HepG2 (cell line): Measurements from ENCODE around the gene IGSF8. TPM values are rescaled to one million over a fixed set of nuclear protein-coding genes. Genes with fewer than 3 reads are reported as not detected.
A peak's percentile ranks its signal among the peaks of the same experiment; 100 is the strongest.

Experiments
- BCL6 ChIP-seq: IDR thresholded peaks from 2 replicates; pipeline ENCODE4 v1.6.1; 2016; ENCODE audit warnings: missing genetic modification reagents, missing compliant biosample characterization
- EED ChIP-seq: sonication (generic); formaldehyde crosslinking; IDR thresholded peaks from 2 replicates; pipeline ENCODE4 v1.5.0; 2020; ENCODE audit warnings: mild to moderate bottlenecking, missing genetic modification reagents
- ELF4 ChIP-seq: sonication (generic); formaldehyde crosslinking; IDR thresholded peaks from 2 replicates; pipeline ENCODE4 v1.5.0; 2020; ENCODE audit warnings: missing genetic modification reagents, mild to moderate bottlenecking, moderate library complexity, borderline replicate concordance
- FOSL2 ChIP-seq: sonication (generic); formaldehyde crosslinking; IDR thresholded peaks from 2 replicates; pipeline ENCODE4 v1.4.0; 2020; ENCODE audit warnings: missing genetic modification reagents
- FOXA3 ChIP-seq: IDR thresholded peaks from 2 replicates; pipeline ENCODE4 v1.6.1; 2016; ENCODE audit warnings: missing genetic modification reagents, missing compliant biosample characterization
- GABPB1 ChIP-seq: IDR thresholded peaks from 2 replicates; pipeline ENCODE4 v1.6.1; 2016; ENCODE audit warnings: mild to moderate bottlenecking, missing genetic modification reagents, moderate library complexity, missing compliant biosample characterization
- GPBP1L1 ChIP-seq: sonication (generic); formaldehyde crosslinking; IDR thresholded peaks from 2 replicates; pipeline ENCODE4 v1.5.0; 2020; ENCODE audit warnings: mild to moderate bottlenecking, missing genetic modification reagents
- LCORL ChIP-seq, 2 experiments: fragments of 450-650 bp in 1 of 2; sonication (generic) in 1 of 2; formaldehyde crosslinking in 1 of 2; IDR thresholded peaks; 2 replicates each; pipeline versions ENCODE4 v1.5.0 to v1.6.1; 2017 to 2020; ENCODE audit warnings: antibody characterized with exemption in 1 of 2, missing genetic modification reagents in 1 of 2
- MLX ChIP-seq: IDR thresholded peaks from 2 replicates; pipeline ENCODE4 v1.6.1; 2016
- MTA3 ChIP-seq: sonication (generic); formaldehyde crosslinking; IDR thresholded peaks from 2 replicates; pipeline ENCODE4 v1.4.0; 2020; ENCODE audit warnings: missing genetic modification reagents
- NONO ChIP-seq, 2 experiments: fragments of 450-650 bp in 1 of 2; sonication (generic) in 1 of 2; formaldehyde crosslinking in 1 of 2; IDR thresholded peaks in 1 of 2; conservative IDR thresholded peaks in 1 of 2; 2 replicates each; pipeline versions ENCODE4 v1.6.1 to v1.8.0; 2017 to 2022; ENCODE audit warnings: mild to moderate bottlenecking in 1 of 2, missing genetic modification reagents in 1 of 2, moderate library complexity in 1 of 2
- NPAS2 ChIP-seq: sonication (generic); formaldehyde crosslinking; IDR thresholded peaks from 2 replicates; pipeline ENCODE4 v1.8.0; 2022; ENCODE audit warnings: mild to moderate bottlenecking, missing genetic modification reagents, borderline replicate concordance
- PATZ1 ChIP-seq: sonication (generic); formaldehyde crosslinking; IDR thresholded peaks from 2 replicates; pipeline ENCODE4 v1.4.0; 2020; ENCODE audit warnings: missing genetic modification reagents
- RCOR2 ChIP-seq: IDR thresholded peaks from 2 replicates; pipeline ENCODE4 v1.6.1; 2016; ENCODE audit warnings: missing biosample characterization, missing genetic modification reagents
- SALL2 ChIP-seq: sonication (generic); formaldehyde crosslinking; IDR thresholded peaks from 2 replicates; pipeline ENCODE4 v1.8.1; 2023; ENCODE audit warnings: mild to moderate bottlenecking, missing genetic modification reagents, inconsistent platforms
- SOX13 ChIP-seq, 3 experiments: fragments of 450-650 bp in 1 of 3; sonication (generic) in 1 of 3; formaldehyde crosslinking in 1 of 3; IDR thresholded peaks in 2 of 3; conservative IDR thresholded peaks in 1 of 3; 2 replicates each; pipeline versions ENCODE4 v1.5.0 to v1.6.1; 2016 to 2020; ENCODE audit warnings: antibody characterized with exemption in 1 of 3, mild to moderate bottlenecking in 1 of 3, missing compliant biosample characterization in 1 of 3, missing genetic modification reagents in 1 of 3, moderate library complexity in 1 of 3
- SOX5 ChIP-seq: IDR thresholded peaks from 2 replicates; pipeline ENCODE4 v1.6.1; 2016; ENCODE audit warnings: borderline replicate concordance
- SPEN ChIP-seq: sonication (generic); formaldehyde crosslinking; IDR thresholded peaks from 2 replicates; pipeline ENCODE4 v1.5.1; 2020; ENCODE audit warnings: low read depth, mild to moderate bottlenecking, missing genetic modification reagents
- THAP11 ChIP-seq: IDR thresholded peaks from 2 replicates; pipeline ENCODE4 v1.6.1; 2016; ENCODE audit warnings: missing biosample characterization, missing genetic modification reagents
- ZNF549 ChIP-seq: sonication (generic); formaldehyde crosslinking; IDR thresholded peaks from 2 replicates; pipeline ENCODE4 v1.5.0; 2020; ENCODE audit warnings: missing genetic modification reagents
- ZNF691 ChIP-seq: sonication (generic); formaldehyde crosslinking; IDR thresholded peaks from 2 replicates; pipeline ENCODE4 v1.4.0; 2020; ENCODE audit warnings: missing genetic modification reagents, low read depth, mild to moderate bottlenecking, borderline replicate concordance
- ZNF724P ChIP-seq: sonication (generic); formaldehyde crosslinking; IDR thresholded peaks from 2 replicates; pipeline ENCODE4 v1.8.0; 2022; ENCODE audit warnings: missing genetic modification reagents, borderline replicate concordance
- polyA plus RNA-seq, 8 experiments: library from polyadenylated mRNA; depleted of rRNA in 3 of 8; stranded (reverse) in 7 of 8; unstranded in 1 of 8; fragments of >200 nt; fragmentation: Illumina TruSeq in 4 of 8; extraction: Trizol in 4 of 8; gene quantifications; 2 replicates each; pipeline versions ENCODE4 v1.2.1 to v1.2.3, GENCODE V29; 2011 to 2016; ENCODE audit warnings: low read depth in 4 of 8, missing spikeins in 1 of 8, mixed read lengths in 1 of 8; ENCODE audit not compliant: insufficient read depth in 1 of 8
- total RNA-seq, 5 experiments: library from RNA; depleted of rRNA; stranded (reverse); fragments of >200 nt; fragmentation: Illumina TruSeq; extraction: Trizol; gene quantifications; 2 replicates each; pipeline ENCODE4 v1.2.3, GENCODE V29; 2016; ENCODE audit warnings: low read depth in 1 of 5

Gene IGSF8
- total and polyA plus RNA-seq, 2 of the 13 experiments (the other 11 are each of a cell fraction or from before 2014, with no cell fraction given), result 24.0 to 41.0 TPM

GRCh38 chr1:160101037-160101716, 2.8 kb upstream of the IGSF8 start (continued):
- TF ChIP-seq FOXA3 (CRISPR knock-in tag), result peak; percentile 36; the same call in 1 of the 2 replicates
- no peak for TF ChIP-seq MTA3 (CRISPR knock-in tag)
- TF ChIP-seq LCORL (IDR thresholded peaks at IDR 0.05), result no peak
- no peak for TF ChIP-seq LCORL (CRISPR knock-in tag; IDR thresholded peaks at IDR 0.05)
- 0 out of 2 replicates have a peak, but pooled peaks have one; percentile 26 for TF ChIP-seq RCOR2 (CRISPR knock-in tag)
- peak; percentile 62; the same call in 1 of the 2 replicates for TF ChIP-seq SPEN (CRISPR knock-in tag)
- no peak for TF ChIP-seq NONO (IDR thresholded peaks at IDR 0.05)
- TF ChIP-seq NONO (CRISPR knock-in tag; conservative IDR thresholded peaks at IDR 0.05), result 0 out of 2 replicates have a peak, but pooled peaks have one; percentile 39
- peak; percentile 79 for TF ChIP-seq SALL2
- TF ChIP-seq BCL6 (CRISPR knock-in tag), result peak; percentile 35; the same call in 1 of the 2 replicates
- peak; percentile 37; the same call in 1 of the 2 replicates for TF ChIP-seq SOX5
- peak; percentile 54; the same call in 1 of the 2 replicates for TF ChIP-seq MLX (CRISPR knock-in tag)
- TF ChIP-seq NPAS2 (CRISPR knock-in tag), result 0 out of 2 replicates have a peak, but pooled peaks have one; percentile 45
- TF ChIP-seq EED (CRISPR knock-in tag), result no peak
- peak; percentile 34; the same call in 1 of the 2 replicates for TF ChIP-seq THAP11 (CRISPR knock-in tag)
- TF ChIP-seq PATZ1, result peak; percentile 92
- TF ChIP-seq FOSL2 (CRISPR knock-in tag), result peak; percentile 32; the same call in 1 of the 2 replicates
- TF ChIP-seq ZNF724P, result peak; percentile 71; the same call in 1 of the 2 replicates
- no peak for TF ChIP-seq ELF4 (CRISPR knock-in tag)
- no peak for TF ChIP-seq ZNF691
- no peak for TF ChIP-seq SOX13 (IDR thresholded peaks at IDR 0.05)
- peak in 1 of 2 experiments; percentile 39; a peak in 1 of 4 replicates for TF ChIP-seq SOX13 (CRISPR knock-in tag; conservative IDR thresholded peaks at IDR 0.05 in 1 of 2, IDR thresholded peaks at IDR 0.05 in 1 of 2)
- TF ChIP-seq ZNF549 (CRISPR knock-in tag), result no peak
- TF ChIP-seq GABPB1 (CRISPR knock-in tag), result 0 out of 2 replicates have a peak, but pooled peaks have one; percentile 30
- no peak for TF ChIP-seq GPBP1L1 (CRISPR knock-in tag)
